GM19193 (cell line): ENCODE data around the gene DAPK1.

ENCODE experiments used
- POLR2A ChIP-seq: IDR thresholded peaks from 4 replicates; pipeline ENCODE4 v1.6.1; 2011; ENCODE audit not compliant: insufficient read depth, insufficient read length; ENCODE audit errors: extremely low read depth

DAPK1 gene

DNA sequence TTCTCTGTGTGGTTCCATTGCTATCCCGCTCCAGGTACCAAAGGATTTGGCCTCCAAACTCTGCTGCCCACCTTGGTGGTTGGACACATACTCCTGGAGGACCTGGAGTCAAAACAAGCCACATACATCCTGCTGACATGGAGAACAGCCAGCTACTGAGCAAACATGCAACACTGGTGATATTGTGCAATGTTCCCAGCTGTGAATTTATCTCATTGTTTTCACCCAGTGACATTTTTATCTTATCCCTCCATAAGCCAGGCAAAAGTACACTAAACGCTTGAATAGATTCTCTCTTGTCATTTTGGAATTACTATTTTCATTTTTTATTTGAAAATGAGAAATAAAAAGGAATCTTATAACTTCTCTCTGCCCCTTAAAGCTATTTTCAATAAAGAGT, 217.2 kb downstream of the DAPK1 start:
- TF ChIP-seq POLR2A, result no peak

DNA sequence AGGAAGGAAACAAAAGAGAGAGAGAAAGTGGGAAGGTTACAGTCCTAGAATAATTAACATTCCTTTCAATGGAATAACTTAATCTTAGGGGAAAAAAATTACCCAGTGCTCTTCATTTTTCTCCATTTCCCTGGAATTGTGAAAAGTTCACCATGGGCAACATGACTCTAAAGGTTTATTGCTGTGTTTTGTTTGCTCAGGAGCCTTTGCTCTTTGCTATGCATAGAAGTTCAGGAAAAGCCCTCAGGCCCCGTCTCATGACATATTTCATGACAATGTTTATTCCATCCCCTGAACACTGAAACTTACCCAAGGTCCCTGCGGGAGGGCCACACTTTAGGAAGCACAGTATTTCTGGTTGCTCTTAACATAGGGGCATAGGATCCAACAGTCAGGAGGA, 218.5 kb downstream of the DAPK1 start:
- no peak for TF ChIP-seq POLR2A

DNA sequence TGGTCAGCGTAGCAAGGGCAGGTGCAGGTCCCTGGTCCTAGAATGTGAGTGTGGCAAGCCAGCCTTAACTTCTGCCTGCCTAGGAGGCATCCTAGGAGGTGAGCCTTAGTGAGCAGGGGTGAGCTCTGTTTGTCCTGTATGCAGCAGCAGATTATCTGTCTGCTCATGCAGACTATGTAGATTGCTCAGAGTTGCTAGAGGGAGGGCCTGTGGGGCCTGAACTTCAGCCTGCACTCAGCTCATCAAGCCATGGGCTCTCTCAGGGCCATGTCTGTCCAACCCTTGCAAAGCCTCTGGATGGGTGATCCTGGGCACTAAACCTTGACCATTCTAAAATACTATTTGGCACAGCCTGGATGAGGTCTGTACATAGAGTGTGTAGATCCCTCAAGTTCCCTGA, 219.8 kb downstream of the DAPK1 start:
- no peak for TF ChIP-seq POLR2A

DNA sequence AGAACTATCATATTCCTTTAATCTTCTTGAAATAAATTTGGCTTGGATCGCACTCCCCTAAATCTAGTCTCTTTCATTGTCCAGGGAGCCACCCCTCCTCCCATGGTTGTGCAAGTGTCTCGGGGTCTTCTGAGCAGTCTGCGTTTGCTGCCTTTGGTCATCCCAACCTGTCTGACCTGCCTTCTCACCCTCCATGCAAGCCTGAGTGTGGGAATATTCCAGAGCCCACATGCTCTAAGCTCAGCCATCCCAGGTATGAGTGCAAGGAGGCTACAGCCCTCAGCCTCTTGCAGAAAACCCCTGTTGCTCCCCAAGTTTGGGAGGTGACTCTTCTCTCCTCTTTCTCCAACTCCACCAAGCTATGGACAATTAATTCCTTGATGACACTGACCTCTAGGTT, 220.6 kb downstream of the DAPK1 start:
- TF ChIP-seq POLR2A, result no peak

DNA sequence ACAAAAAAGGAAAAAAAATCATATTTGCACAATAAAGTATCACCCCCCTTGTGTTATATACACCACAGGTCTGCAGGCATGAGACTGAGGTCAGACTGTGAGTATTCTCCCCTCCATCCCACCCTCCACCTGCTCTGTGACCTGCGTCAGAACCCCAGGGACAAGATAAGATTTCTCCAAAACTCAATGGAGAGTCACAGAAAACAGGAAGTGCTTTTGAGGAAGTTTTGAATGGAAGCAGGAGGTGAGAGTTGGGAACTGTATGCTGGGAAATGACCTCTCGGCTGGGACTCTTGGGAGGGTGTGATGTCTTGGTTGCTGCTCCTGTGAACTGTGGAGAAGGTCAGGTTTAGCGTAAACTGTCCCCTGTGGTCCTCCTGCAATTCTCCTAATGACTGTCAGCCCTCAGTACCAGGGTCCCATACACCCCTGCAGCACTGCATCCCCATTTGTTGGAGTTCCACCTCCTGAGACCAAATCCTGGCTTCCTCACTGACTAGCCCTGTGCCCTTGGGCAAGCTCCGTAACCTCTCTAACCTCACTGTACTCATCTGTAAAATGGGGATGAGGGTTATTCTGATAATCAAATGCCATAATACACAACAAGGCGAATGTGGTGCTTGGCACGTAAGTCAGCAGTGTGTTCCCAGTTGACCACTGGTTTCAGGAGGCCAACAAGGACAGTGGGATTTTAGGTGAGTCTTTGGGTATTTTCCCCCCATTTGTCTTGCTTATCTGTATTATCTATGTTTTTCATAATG, 221.4 kb downstream of the DAPK1 start:
- no peak for TF ChIP-seq POLR2A

DNA sequence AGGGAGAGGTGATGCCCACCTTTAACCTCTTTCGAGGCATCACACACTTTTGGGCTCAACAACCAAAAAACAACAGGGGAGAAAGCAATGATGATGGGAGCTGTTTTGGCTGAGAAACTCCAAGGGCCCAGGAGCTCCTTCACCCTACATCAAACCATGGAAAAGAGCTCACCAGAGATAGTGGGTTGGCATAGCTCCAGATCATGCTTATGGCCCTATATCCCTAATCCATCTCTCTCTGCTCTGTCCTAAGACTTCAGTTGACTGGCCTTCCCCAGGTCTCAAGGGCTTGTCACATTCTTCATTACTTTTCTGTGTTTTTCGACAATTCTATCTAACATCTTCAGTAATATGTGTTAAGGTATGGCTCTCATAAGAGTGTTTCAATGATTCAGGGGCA, 222.5 kb downstream of the DAPK1 start:
- no peak for TF ChIP-seq POLR2A

DNA sequence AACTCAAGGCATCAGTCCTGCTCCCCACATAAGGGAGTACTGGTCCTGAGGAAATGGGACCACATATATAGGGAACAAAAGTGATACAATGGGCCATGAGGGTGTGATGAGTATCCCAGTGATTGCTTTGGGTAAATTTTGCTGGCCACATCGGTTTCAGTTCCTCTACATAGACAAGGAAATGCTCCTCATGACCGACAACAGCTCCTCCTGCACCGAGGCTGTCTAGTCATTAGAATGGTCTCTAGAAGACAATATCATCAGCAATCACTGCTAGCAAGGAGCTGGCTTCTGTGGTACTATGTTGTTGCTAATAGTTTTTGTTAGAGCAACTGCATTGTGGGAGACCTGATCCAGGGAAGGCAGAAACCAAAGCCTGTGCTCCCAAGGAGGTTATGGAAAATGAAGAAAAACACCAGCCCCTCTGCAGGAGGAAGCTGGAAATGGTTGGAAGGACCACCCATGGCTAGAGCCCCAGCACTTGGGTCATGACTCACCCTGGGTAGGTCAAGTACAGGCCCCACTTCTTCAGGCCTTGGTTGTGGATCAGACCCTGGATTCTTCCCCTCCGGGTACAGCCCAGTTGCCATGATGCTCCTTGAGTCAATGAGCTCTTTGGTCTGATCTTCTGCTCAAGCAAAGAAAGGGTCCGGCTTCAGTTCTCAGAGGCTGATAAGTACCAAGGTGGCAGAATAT, 224.9 kb downstream of the DAPK1 start:
- no peak for TF ChIP-seq POLR2A

DNA sequence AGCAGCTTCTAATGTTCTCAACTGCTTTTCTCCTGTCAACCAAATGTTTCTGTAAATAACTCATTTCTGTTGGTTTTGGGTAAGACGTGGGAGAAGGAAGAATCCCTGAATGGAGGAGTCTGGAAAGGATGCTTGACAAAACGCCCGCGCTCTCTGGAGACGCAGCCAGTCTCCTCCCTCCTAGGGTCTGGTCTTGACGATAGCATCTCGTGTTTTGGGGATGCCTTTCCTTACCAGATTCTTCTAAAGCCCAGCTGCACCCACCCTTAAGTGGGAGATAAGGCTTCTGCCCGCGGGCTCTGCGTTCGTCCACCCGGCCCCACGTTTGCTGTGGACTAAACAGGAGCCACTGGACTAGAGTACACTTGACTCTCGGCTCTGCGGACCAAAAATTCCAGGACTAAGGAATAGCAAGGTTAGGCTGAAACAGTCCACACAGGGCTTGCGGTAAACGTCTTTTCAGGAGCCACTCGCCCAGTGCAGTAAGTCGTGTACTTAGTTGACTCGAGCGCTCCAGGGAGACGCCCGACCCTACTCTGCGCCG, 227.8 kb downstream of the DAPK1 start:
- no peak for TF ChIP-seq POLR2A

DNA sequence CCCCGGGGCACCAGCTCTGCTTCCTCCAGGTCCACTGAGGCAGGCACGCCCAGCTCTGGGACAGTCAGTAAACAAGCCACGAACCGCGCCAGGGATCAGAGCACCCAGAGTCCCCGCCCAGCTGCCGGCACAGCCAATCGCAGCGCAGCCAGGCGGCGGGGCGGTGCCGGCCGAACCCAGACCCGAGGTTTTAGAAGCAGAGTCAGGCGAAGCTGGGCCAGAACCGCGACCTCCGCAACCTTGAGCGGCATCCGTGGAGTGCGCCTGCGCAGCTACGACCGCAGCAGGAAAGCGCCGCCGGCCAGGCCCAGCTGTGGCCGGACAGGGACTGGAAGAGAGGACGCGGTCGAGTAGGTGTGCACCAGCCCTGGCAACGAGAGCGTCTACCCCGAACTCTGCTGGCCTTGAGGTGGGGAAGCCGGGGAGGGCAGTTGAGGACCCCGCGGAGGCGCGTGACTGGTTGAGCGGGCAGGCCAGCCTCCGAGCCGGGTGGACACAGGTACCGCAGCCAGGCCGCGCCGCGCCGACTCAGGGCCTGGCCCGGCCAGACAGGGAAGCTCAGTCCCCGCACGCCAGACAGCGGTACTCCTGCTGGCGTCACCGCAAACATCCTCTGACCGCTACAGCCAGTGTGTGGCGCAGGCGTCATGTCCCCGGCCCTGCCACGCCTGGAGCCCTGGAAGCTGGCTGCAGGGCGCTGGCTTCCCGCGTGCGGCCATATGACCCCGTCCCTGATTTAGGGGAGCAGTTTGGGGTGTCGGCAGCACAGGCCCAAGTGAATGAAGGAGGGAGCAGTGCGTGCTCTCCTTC, 228.4 kb downstream of the DAPK1 start, which contains the start of gene CTSL:
CTSL (plus strand) TSS at position 220 of the 810 bp plus-strand sequence. CDS start 1,485 bp downstream, outside the sequence.
- TF ChIP-seq POLR2A, result no peak

DNA sequence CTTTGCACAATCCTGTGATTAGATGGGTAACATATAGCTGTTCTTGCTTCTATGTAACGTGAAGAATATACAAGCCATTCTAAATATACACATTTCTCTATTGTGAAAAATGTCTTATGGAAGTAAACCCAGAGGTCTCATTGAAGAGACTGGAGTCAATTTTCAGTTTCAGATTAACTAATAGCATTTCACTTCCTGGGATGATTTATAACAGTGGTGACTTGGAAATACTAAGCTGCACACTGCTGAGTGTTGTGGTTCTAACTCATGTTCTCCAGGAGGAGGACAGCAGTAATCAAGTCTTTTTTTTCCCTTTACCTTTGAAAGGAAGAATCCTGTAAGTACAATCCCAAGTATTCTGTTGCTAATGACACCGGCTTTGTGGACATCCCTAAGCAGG, 231.6 kb downstream of the DAPK1 start:
- no peak for TF ChIP-seq POLR2A

DNA sequence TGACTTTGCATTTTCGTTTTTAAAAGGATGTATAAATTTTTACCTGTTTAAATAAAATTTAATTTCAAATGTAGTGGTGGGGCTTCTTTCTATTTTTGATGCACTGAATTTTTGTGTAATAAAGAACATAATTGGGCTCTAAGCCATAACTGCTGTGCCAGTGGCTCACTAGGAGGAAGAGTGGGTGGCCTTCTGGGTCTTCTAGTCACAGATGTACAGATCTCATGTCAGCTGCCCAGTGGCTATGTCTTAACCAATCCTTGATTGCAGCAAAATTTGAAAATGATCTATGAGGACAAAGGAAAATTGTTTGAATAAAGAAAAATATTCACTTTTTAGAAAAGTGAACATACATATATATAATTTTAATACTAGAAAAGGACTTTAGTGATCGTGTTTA, 233.7 kb downstream of the DAPK1 start:
- no peak for TF ChIP-seq POLR2A

DNA sequence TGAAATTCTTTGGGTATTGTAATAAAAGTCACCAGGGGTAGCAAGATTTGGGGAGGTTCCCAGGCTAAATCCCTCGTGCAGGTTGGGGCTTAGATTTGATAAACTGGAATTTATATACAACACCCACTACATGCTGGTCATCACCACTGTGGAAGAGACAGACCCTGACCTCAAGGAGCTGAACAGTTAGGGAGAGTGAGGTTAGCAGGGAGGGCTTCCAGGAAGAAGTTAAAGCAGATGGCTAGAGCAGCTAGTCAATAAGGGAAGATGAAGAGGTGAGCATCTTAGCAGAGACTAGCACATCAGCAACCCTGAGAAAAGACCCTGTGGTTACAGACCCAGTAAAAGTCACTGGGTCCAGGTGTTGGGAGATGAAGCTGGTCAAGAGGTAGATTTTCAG, 234.7 kb downstream of the DAPK1 start:
- no peak for TF ChIP-seq POLR2A

DNA sequence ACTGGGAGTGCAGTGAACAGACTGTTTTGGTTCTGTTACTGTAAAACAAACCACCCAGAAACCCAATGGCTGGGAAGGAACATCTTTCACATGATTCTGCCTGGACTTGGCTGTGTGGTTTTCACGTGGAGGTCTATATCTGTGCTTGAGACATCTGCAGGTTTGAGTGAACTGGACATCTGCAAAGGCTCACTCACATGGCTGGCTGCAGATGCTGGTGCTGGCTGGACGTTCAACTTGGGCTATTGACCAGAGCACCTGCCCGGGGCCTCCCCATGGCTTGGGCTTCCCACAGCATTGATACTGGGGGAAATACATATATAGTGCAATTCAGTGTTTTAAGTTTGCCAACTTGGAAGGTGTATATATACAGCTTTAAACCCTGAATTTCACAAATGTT, 235.1 kb downstream of the DAPK1 start:
- no peak for TF ChIP-seq POLR2A

DNA sequence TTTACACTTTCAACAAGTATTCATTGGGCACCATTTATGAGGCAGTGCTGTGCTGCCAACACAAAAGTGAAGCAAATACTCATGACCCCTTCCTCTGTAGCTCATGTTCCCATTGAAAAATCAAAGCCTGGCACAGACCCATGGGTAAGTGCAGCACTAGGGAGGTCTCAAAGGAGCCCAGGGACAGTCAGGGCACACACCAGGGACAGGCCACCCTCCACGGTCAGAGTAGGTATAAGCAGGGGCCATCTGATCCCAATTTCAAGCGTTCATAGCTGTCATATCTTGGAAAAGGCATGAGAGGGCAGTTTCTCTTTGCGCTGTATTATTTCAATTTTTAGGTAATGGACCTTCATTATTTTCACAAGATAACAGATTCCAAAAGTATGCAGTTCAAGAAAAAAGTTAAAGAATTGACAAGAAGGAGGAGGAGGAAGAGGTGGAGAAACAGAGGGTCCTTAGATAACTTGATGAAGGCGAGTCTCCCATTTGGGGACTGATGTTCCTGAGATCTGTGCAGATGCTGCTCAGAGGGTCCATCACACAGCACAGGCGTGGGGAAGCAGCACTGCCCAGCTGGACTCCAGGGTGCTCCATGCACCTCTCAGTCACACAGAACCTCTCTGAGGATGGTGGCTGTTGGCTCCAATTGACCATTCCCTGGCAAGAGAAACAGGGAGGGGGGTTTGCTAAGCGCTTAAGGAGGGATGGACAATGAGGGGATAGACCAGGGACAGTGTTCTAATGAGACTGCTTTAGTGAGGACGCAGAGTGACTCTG, 235.8 kb downstream of the DAPK1 start:
- no peak for TF ChIP-seq POLR2A

DNA sequence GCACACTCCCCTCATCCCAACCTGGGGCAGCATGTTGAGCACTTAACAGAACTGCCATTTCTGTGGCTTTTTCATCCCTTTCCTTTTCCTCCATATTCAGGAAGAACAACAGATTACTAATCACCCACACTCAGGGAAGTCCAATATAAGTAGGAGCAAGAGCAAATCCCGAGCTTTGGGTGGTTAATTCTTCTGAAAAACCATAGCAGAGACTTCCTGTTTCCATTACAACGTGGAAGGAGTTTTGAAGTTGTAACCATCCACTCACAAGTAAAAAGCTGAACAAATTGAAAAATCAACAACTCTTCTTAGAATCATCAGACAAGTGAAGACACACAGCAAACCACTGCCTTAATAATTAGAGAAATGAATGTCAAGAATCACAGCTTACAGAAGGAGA, 236.4 kb downstream of the DAPK1 start:
- TF ChIP-seq POLR2A, result no peak

DNA sequence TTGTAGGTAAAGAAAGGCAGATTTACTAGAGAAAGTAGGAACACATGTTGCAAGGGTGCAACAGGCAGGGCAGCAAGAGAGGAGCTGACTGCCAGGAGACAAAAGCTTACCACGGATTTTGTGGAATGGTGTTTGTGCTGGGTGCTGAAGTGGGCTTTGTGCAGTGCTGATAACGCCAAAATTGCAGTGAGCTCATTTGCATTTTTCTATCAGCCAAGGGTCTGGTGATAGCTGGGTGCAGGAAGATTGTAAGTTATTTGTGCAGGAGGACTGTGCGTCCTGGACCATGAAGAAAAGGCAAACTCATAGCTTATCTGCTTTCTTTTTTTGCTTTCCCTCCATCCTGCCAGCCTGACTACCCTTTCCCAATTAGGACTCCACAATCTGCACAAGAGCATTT, 241.9 kb downstream of the DAPK1 start:
- no peak for TF ChIP-seq POLR2A
